Measurements from ENCODE around the gene UTRN. TPM values are rescaled to one million over a fixed set of nuclear protein-coding genes. Genes with fewer than 3 reads are reported as not detected.

UTRN gene
- total and polyA plus RNA-seq, 2 donors (not counting 1 experiment from before 2014, with no cell fraction given): 43.9 to 130 TPM

- no peaks in the 10 kb centered on the region for H3K9me3 ChIP-seq (ENCODE audit: control insufficient read depth, insufficient read depth, low read depth, low read length)
- H3K9ac ChIP-seq (ENCODE audit: insufficient read depth, low read length): no peak overlapping the region
- H3K27me3 ChIP-seq (ENCODE audit: control insufficient read depth, insufficient read depth, low read length): no peaks in the 10 kb centered on the region
- H3K4me1 ChIP-seq (ENCODE audit: control insufficient read depth, extremely low read depth, insufficient read depth, low read length): peaks cover 4% of the 10 kb centered on the region
- no peak overlapping the region for H3K4me2 ChIP-seq (ENCODE audit: extremely low read depth, insufficient read depth, low read length)
- no peak overlapping the region for H3K4me3 ChIP-seq (replicated peaks in 1 of 4; ENCODE audit: control extremely low read depth in 1 of 4, insufficient read depth in 1 of 4, low read depth in 3 of 4, low read length in 4 of 4)
- TF ChIP-seq CTCF (conservative IDR thresholded peaks at IDR 0.05 in 1 of 2, IDR thresholded peaks at IDR 0.05 in 1 of 2; ENCODE audit: low read depth in 1 of 2, low read length in 2 of 2): no peak
- TF ChIP-seq EZH2 (IDR thresholded peaks at IDR 0.05; ENCODE audit: low read length, missing control alignments): no peak
- H3K79me2 ChIP-seq (ENCODE audit: control insufficient read depth, insufficient read depth, low read length): peaks cover 23% of the 10 kb centered on the region
- peak in 1 of 2 donors; percentile 34 for DNase-seq (ENCODE audit: low read depth in 2 of 2)
- H4K20me1 ChIP-seq (ENCODE audit: control insufficient read depth, extremely low read depth, insufficient read depth, low read length): no peaks in the 10 kb centered on the region
- no peaks in the 10 kb centered on the region for H3K36me3 ChIP-seq (ENCODE audit: control insufficient read depth, insufficient read depth, low read length)
- H3K27ac ChIP-seq (ENCODE audit: insufficient read depth, low read length): no peak overlapping the region
- no peak overlapping the region for H2AFZ ChIP-seq (ENCODE audit: low read length)
Observed at GRCh38 chr6:144302701-144303372, 17.7 kb downstream of the UTRN start.

GRCh38 chr6:144304223-144304848, 19.2 kb downstream of the UTRN start:
- H2AFZ ChIP-seq (ENCODE audit: low read length): no peak overlapping the region
- TF ChIP-seq EZH2 (IDR thresholded peaks at IDR 0.05; ENCODE audit: low read length, missing control alignments) (no peak), CTCF (conservative IDR thresholded peaks at IDR 0.05 in 1 of 2, IDR thresholded peaks at IDR 0.05 in 1 of 2; ENCODE audit: low read depth in 1 of 2, low read length in 2 of 2) (no peak)
- H4K20me1 ChIP-seq (ENCODE audit: control insufficient read depth, extremely low read depth, insufficient read depth, low read length): no peaks in the 10 kb centered on the region
- H3K36me3 ChIP-seq (ENCODE audit: control insufficient read depth, insufficient read depth, low read length): no peaks in the 10 kb centered on the region
- H3K79me2 ChIP-seq (ENCODE audit: control insufficient read depth, insufficient read depth, low read length): peaks cover 24% of the 10 kb centered on the region
- H3K9me3 ChIP-seq (ENCODE audit: control insufficient read depth, insufficient read depth, low read depth, low read length): no peaks in the 10 kb centered on the region
- no peak overlapping the region for H3K9ac ChIP-seq (ENCODE audit: insufficient read depth, low read length)
- DNase-seq (ENCODE audit: low read depth in 2 of 2): no peak
- no peak overlapping the region for H3K27ac ChIP-seq (ENCODE audit: insufficient read depth, low read length)
- H3K4me1 ChIP-seq (ENCODE audit: control insufficient read depth, extremely low read depth, insufficient read depth, low read length): peaks cover 4% of the 10 kb centered on the region
- no peak overlapping the region for H3K4me3 ChIP-seq (replicated peaks in 1 of 4; ENCODE audit: control extremely low read depth in 1 of 4, insufficient read depth in 1 of 4, low read depth in 3 of 4, low read length in 4 of 4)
- no peaks in the 10 kb centered on the region for H3K27me3 ChIP-seq (ENCODE audit: control insufficient read depth, insufficient read depth, low read length)
- H3K4me2 ChIP-seq (ENCODE audit: extremely low read depth, insufficient read depth, low read length): no peak overlapping the region

GRCh38 chr6:144305567-144305966, 20.4 kb downstream of the UTRN start:
- Histone ChIP-seq H3K36me3 (ENCODE audit: control insufficient read depth, insufficient read depth, low read length) (no peaks in the 10 kb centered on the region), H3K27me3 (ENCODE audit: control insufficient read depth, insufficient read depth, low read length) (no peaks in the 10 kb centered on the region), H3K27ac (ENCODE audit: insufficient read depth, low read length) (no peak overlapping the region), H3K4me1 (ENCODE audit: control insufficient read depth, extremely low read depth, insufficient read depth, low read length) (peaks cover 4% of the 10 kb centered on the region), H3K4me3 (replicated peaks in 1 of 4; ENCODE audit: control extremely low read depth in 1 of 4, insufficient read depth in 1 of 4, low read depth in 3 of 4, low read length in 4 of 4) (no peak overlapping the region), H3K9ac (ENCODE audit: insufficient read depth, low read length) (no peak overlapping the region), H4K20me1 (ENCODE audit: control insufficient read depth, extremely low read depth, insufficient read depth, low read length) (no peaks in the 10 kb centered on the region), H3K4me2 (ENCODE audit: extremely low read depth, insufficient read depth, low read length) (peak overlapping the region; percentile 4), H2AFZ (ENCODE audit: low read length) (no peak overlapping the region), H3K9me3 (ENCODE audit: control insufficient read depth, insufficient read depth, low read depth, low read length) (no peaks in the 10 kb centered on the region), H3K79me2 (ENCODE audit: control insufficient read depth, insufficient read depth, low read length) (peaks cover 26% of the 10 kb centered on the region)
- TF ChIP-seq EZH2 (IDR thresholded peaks at IDR 0.05; ENCODE audit: low read length, missing control alignments): no peak
- no peak for TF ChIP-seq CTCF (conservative IDR thresholded peaks at IDR 0.05 in 1 of 2, IDR thresholded peaks at IDR 0.05 in 1 of 2; ENCODE audit: low read depth in 1 of 2, low read length in 2 of 2)
- DNase-seq (ENCODE audit: low read depth in 2 of 2): no peak
